Measurements from ENCODE around the gene MAP3K2.

The MAP3K2 gene

DNA sequence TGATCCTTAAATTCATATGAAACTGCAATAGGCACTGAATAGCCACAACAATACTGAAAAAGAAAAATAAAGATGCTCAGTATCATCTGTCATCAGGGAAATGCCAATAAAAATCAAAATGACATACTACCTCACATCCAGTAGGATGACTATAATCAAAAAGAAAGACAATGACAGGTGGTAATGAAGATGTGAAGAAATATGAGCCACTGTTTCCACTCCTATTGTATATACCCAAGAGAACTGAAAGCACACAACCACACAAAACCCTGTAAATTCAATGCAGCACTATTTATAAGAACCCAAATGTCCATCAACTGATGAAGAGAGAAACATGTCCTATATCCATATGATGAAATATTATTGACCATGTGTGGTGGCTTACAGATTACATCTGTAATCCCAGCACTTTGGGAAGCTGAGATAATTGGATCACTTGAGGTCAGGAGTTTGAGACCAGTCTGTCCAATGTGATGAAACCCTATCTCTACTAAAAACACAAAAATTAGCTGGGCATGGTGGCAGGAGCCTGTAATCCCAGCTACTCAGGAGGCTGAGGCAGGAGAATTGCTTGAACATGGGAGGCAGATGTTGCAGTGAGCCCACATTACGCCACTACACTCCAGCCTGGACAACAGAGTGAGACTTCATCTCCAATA lies 39.9 kb downstream of the MAP3K2 start:
- DNase-seq: no peak

GRCh38 chr2:127347015-127347414 lies 40.8 kb downstream of the MAP3K2 start:
- DNase-seq: no peak

GRCh38 chr2:127343277-127343676 lies 44.5 kb downstream of the MAP3K2 start:
- DNase-seq: no peak

DNA sequence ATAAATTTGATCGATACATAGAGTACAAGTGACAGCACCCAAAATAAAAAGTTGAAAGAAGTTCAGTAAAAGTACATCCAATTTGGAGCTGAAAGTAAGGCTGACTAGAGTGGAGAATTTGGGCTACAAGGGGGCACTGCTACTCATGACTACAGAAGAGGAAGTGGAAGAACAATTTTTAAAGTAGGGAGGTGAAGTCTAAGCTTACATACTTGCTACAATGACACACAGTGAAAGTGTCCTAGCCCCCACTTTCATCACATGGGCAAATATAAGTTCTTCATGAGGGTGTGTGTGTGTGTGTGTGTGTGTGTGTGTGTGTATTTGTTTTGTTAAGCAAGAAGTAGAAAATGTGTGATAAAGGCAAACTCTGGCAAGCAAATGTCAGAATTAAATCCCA lies 45.7 kb downstream of the MAP3K2 start:
- DNase-seq: no peak

DNA sequence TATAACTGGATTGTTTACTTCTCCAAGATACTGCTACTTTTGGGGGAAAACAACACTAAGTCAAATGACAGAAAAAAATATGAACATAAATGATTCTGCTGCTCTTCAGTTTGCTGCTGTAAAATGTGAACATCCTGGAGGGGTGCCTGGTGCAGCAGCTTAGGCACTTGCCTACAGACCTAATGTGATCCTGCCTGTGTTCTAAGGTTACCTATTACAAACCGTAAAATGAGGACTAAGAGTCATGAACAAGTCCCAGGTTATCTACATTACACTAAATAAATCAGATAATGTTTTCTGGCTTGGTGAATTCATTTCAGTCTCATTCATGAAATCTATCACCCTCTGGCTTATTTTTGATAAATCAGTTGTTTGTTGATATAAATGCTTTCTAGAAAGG lies 55.4 kb downstream of the MAP3K2 start:
- no peak for DNase-seq

DNA sequence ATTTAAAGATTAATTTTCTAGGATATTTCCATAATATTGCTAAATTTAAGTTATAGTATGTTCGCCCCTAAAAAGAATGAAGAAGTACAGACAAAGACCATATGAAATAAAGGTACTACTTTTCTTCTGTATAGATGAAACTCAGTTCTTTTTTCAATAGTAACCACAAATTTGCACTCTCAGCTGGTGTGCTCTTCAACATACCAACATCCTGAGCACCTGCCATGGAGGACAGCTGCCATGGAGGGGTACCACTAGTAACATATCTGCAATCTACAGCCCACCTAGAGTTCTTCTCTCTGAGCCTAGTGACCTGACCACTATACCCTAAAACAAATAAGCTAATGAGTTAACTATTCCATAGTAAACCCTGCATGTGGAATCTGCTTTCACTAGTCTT lies 57.0 kb downstream of the MAP3K2 start:
- no peak for DNase-seq

DNA sequence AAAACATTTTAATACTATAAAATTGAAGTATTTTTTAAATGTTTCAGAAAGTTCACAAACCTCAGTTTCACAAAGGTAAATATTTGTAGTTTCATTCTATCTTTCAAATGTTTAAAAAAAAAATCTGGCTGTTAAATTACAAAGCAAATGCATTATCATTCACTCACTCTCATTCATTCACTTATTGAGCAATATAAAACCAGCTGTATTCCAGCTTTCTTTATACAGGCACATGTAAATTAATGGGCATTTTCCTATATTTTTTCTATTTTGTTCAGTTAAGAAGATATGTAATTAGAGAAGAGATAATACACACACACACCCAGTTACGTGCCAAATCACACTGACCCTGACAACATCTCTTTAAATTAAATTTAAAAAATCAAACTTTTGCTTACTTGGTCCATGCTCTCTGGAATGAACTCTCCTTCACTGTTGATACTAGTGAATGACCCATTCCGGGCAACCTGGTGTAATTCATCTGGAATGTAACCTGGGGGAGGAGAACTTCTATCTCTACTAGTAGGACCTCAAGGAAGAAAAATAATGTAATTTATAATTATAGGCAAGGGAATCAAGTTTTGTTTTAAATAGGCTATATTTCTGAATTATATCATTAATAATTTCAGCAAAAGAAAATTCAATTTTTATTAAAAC lies 61.4 kb downstream of the MAP3K2 start:
- no peak for DNase-seq

DNA sequence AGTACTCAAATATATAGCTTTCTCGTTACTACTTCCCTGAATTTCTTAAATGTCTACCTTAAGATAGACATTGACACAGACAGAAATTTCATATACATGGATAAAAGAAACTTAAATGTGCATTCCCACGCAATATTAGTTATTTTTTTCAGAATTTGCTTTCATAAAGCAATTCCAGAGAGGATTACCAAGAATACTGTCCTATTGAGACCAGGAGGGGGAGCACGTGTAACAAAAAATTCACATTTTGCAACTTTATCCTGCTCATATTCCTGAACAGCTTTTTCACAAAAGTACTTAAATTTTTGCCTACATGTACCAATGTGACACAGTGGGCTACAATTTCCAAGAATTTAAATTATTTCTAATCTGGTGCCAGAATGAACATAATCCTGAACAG lies 63.1 kb downstream of the MAP3K2 start:
- no peak for DNase-seq

- no peak for DNase-seq
Measured at GRCh38 chr2:127321303-127321702, 66.5 kb downstream of the MAP3K2 start.

GRCh38 chr2:127320586-127321275 lies 67.0 kb downstream of the MAP3K2 start:
- DNase-seq: no peak

- DNase-seq: no peak
Measured at GRCh38 chr2:127320067-127320466, 67.7 kb downstream of the MAP3K2 start.

GRCh38 chr2:127314193-127314988 lies 73.4 kb downstream of the MAP3K2 start:
- DNase-seq: no peak

DNA sequence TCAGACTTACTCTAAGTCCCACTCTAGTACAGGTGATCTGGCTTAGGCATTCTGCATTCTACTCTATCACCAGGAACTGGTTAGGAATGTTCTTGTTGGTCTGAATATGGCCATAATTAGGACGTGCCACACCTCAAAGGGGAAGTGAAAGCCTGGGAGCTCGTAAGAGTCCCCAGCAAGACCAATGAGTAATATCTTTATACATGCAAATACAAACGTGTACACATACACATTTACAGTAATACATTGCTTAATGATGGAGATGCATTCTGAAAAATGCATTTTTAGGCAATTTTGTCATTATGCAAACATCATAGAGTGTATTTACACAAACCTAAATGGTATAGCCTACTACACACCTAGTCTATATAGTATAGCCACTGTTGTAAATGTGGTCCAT lies 74.4 kb downstream of the MAP3K2 start:
- DNase-seq: no peak

GRCh38 chr2:127310980-127311379 lies 76.8 kb downstream of the MAP3K2 start:
- DNase-seq: no peak

DNA sequence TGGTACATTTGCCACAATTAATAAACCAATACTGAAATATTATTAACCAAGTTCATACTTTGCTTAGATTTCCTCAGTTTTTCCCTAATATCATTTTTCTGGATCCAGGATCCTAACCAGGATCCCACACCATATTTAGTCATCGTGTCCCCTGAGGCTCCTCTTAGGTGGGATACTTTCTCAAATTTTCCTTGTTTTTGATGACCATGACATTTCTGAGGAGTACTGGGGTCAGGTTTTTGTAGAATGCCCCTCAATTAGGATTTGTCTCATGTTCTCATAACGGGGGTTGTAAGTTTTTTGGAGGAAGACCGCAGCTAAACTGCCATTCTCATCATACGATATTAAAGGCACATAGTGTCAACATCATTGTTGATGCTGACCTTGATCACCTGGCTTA lies 78.3 kb downstream of the MAP3K2 start:
- no peak for DNase-seq

- no peak for DNase-seq
Measured at GRCh38 chr2:127308586-127309138, 79.1 kb downstream of the MAP3K2 start.

DNA sequence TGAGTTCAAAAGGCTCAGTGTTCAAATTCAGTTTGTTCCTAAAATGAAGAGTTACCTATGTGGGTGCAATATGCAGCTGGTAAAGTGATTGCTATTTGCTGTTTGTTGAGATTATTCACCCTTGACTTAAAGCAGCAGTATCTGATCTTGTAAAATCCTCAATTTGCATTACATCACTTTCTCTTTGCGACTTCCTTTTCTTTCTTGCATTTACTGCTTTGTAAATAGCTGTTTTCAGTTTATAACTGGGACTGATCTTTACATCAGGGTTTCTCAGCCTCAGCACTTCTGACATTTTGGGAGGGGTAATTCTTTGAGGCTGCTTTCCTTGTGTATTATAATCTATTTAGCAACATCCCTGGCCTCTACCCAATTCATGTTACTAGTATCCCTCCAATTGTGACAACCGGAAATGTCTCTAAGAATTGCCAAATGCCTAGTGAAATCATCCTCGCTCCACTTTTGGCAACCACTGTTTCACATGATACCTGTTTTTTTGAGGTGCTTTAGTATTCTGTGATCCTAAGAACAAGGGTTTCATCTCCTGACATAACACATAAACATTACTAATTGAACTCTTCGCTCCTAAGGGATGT lies 81.7 kb downstream of the MAP3K2 start:
- no peak for DNase-seq

GRCh38 chr2:127302168-127302567 lies 85.6 kb downstream of the MAP3K2 start:
- no peak for DNase-seq

- peak; percentile 88 for DNase-seq
Measured at GRCh38 chr2:127293748-127294562, 93.8 kb downstream of the MAP3K2 start, which contains the start of gene ERCC3. TSS of gene ERCC3 (minus strand) at chr2:127294144. CDS start at chr2:127294081, 63 bp downstream.

GRCh38 chr2:127293386-127293747 lies 94.4 kb downstream of the MAP3K2 start:
- DNase-seq: no peak

DNA sequence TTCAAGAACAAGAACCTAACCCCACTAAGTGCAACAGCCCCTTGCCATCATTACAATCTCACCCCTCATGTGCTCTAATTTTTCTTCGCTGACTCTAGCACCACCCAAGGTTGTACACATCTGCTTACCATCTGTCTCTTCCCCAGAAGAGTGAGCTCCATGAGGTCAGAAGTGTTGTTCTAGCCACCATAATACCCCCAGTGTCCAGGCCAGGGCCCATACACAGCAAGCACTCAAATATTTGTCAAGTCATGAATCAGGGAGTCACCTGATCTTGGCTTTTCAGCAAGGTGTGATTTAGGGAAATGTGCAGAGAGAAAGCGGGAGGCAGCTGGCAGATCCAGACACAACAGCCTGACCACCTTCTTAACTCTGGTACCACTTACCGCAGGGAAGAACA lies 99.5 kb downstream of the MAP3K2 start:
- DNase-seq: no peak

GRCh38 chr2:127283275-127283674 lies 104.5 kb downstream of the MAP3K2 start:
- DNase-seq: no peak
